PFSK-1 (cell line): ENCODE results near the gene OVCA2.

Experiments used
- FOXP2 ChIP-seq: optimal IDR thresholded peaks from 2 replicates; pipeline ENCODE3; 2011; ENCODE audit warnings: borderline replicate concordance, control low read depth, inconsistent platforms; ENCODE audit not compliant: insufficient read depth; ENCODE audit errors: extremely low read length, extremely low read depth
- POLR2AphosphoS5 ChIP-seq: IDR thresholded peaks from 2 replicates; pipeline ENCODE4 v1.6.1; 2012; ENCODE audit warnings: low read depth, mild to moderate bottlenecking, control low read depth, low read length, moderate library complexity
- SIN3A ChIP-seq: IDR thresholded peaks from 2 replicates; pipeline ENCODE4 v1.6.1; 2012; ENCODE audit warnings: mild to moderate bottlenecking, low read length, moderate library complexity, borderline replicate concordance; ENCODE audit not compliant: insufficient read depth
- TAF1 ChIP-seq: IDR thresholded peaks from 2 replicates; pipeline ENCODE4 v1.6.1; 2012; ENCODE audit warnings: low read length, control low read depth, borderline replicate concordance; ENCODE audit not compliant: insufficient read depth
- TF ChIP-seq, protein P1 (sequence below), 2 experiments: IDR thresholded peaks; 2 replicates each; pipeline versions ENCODE4 v1.6.1 to v1.8.0; 2011 to 2012; ENCODE audit warnings: low read depth in 2 of 2, low read length in 2 of 2, control low read depth in 1 of 2, inconsistent platforms in 1 of 2, mild to moderate bottlenecking in 1 of 2, moderate library complexity in 1 of 2; ENCODE audit not compliant: insufficient read depth in 1 of 2

The OVCA2 gene

DNA sequence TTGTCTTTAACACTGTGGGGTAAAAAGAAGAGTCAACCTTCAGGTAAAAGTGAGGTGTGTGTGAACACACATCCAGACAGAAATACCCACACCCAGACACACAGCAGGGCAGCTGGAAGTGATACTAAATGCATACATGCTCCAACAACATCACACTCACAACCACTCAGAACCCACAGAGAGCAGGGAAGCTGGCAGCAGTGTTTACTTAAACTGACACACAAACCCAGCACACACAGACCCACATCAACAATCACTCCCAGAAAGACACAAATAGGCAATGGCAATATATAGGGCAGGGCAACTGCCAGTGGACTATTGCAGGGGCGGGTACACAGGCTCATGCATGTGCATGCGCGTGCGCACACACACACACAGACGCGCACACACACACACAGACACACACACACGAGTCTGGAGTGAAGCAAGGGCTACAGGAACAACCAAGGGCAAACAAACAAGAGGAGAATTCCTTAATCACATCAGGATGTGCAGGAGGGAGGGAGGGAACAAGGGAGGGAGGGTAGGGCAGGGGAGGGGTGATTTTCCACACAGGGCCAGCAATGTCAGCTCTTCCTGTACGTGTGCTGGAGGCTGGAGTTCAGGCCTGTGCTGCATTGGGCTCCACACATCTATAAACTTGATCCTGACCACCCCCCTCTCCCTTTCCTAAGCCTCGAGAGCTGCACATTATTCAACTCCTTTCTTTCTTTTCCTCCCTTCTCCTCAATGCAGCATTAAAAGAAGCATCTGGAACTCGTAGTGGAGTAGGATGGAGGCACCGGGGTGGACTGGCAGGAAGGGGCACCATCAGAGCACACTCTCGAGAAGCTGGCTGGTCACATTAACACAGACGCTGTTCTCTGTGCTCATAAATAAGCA lies 43.2 kb downstream of the OVCA2 start:
- TF ChIP-seq, protein P1, sequence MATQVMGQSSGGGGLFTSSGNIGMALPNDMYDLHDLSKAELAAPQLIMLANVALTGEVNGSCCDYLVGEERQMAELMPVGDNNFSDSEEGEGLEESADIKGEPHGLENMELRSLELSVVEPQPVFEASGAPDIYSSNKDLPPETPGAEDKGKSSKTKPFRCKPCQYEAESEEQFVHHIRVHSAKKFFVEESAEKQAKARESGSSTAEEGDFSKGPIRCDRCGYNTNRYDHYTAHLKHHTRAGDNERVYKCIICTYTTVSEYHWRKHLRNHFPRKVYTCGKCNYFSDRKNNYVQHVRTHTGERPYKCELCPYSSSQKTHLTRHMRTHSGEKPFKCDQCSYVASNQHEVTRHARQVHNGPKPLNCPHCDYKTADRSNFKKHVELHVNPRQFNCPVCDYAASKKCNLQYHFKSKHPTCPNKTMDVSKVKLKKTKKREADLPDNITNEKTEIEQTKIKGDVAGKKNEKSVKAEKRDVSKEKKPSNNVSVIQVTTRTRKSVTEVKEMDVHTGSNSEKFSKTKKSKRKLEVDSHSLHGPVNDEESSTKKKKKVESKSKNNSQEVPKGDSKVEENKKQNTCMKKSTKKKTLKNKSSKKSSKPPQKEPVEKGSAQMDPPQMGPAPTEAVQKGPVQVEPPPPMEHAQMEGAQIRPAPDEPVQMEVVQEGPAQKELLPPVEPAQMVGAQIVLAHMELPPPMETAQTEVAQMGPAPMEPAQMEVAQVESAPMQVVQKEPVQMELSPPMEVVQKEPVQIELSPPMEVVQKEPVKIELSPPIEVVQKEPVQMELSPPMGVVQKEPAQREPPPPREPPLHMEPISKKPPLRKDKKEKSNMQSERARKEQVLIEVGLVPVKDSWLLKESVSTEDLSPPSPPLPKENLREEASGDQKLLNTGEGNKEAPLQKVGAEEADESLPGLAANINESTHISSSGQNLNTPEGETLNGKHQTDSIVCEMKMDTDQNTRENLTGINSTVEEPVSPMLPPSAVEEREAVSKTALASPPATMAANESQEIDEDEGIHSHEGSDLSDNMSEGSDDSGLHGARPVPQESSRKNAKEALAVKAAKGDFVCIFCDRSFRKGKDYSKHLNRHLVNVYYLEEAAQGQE (IDR thresholded peaks at IDR 0.05; ENCODE audit: insufficient read depth in 1 of 2, low read depth in 2 of 2, low read length in 2 of 2) = 0 out of 4 replicates have a peak, but pooled peaks of 1 of the 2 experiments have one; percentile 68
- TF ChIP-seq SIN3A = peak; percentile 95; the same call in 1 of the 2 replicates
- TF ChIP-seq TAF1 = peak; percentile 60; the same call in 1 of the 2 replicates
- no peak for TF ChIP-seq POLR2AphosphoS5
- peak; percentile 97 for TF ChIP-seq FOXP2

DNA sequence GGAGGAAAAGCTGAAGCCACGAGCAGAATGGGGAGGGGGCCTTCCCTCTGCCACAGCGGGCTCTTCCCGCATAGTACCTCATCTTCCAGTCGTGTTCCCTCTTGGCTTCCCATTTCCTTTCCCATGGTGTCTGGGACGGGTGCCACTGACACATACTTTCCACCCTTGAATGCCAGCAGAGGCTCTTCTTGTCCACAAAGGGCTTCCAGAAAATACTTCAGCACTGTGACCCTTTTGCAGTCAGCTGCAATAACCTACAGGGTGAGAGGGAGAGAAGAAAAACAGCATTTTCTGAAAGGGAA lies 43.8 kb downstream of the OVCA2 start:
- TF ChIP-seq POLR2AphosphoS5 (no peak), SIN3A (no peak), FOXP2 (no peak), TAF1 (no peak)
- TF ChIP-seq, protein P1 (IDR thresholded peaks at IDR 0.05; ENCODE audit: insufficient read depth in 1 of 2, low read depth in 2 of 2, low read length in 2 of 2) = no peak

DNA sequence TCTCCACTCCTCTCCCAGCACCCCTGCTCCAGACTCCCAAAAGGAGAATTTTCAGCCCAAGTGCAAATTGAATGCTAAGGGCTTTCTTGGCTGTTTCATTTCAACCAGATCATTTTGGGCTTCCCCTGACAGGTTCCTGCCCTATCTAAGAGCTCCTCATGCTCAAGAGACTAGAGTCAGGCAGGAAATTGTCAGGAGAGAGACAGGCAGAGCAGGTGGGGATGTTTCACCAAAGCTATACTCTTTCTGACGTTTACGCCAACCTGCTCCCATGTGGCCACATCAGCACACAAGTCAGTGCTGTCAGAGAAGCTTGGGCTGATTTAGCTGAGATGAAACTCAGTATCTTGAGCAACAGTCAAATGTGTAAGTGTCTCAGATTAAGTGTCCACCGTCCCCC lies 44.5 kb downstream of the OVCA2 start:
- TF ChIP-seq POLR2AphosphoS5 = no peak
- no peak for TF ChIP-seq FOXP2
- TF ChIP-seq, protein P1 (IDR thresholded peaks at IDR 0.05; ENCODE audit: insufficient read depth in 1 of 2, low read depth in 2 of 2, low read length in 2 of 2) = no peak
- TF ChIP-seq SIN3A = no peak
- TF ChIP-seq TAF1 = no peak

DNA sequence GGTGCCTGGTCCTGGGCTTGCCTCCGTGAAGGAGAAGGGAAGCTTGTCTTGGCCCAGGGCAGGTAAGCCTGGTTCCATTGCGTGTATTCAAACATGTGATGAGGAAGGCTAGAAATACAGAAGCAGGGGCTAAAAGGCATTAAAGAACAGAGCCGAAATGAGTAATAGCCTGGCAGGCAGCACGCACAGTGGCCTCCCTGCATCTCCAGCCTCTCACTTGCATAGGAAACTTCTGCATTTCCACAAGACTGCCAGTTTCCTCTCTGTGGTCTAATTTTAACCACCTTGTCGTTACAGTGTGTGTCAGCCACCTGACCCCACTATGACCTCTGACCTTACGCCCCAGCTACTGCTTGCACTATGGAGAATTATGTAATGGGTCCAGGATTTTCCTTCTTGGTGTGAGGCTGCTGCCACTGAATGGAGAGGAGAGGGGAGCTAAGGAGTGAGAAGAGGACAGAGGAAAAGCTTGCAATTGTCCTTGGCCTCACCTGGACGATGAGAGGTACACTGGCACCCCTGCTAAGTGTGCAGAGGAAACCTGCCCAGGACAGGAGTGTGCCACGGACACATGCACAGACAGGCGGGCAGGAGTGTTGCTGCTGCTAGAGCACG lies 45.9 kb downstream of the OVCA2 start:
- no peak for TF ChIP-seq SIN3A
- TF ChIP-seq POLR2AphosphoS5 = 0 out of 2 replicates have a peak, but pooled peaks have one; percentile 9

DNA sequence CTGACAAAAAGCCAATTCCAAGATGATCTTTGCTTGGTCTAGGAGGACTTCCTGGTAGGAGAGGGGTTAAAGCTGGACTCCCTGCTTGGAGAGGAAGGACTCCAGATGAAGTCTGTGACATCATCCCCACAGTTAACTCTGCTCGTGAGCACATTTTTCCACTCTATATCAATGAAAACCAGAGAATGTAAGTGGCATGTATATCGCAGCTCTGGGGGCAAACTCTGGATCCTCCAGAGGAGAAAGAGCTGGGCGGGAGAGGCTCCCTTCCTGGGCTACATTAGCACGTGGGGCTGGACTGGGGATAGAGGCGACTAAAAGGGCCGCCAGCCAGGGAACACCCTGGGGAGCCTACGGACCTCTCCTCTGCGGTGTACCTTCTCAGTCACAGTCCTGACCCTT lies 47.2 kb downstream of the OVCA2 start:
- 0 out of 2 replicates have a peak, but pooled peaks have one; percentile 49 for TF ChIP-seq POLR2AphosphoS5
- TF ChIP-seq, protein P1 (IDR thresholded peaks at IDR 0.05; ENCODE audit: insufficient read depth in 1 of 2, low read depth in 2 of 2, low read length in 2 of 2) = no peak
